H9 (cell line): ENCODE data around the gene DAPK1. TPM values are rescaled to one million over a fixed set of nuclear protein-coding genes. Genes with fewer than 3 reads are reported as not detected.

ENCODE experiments used
- DNase-seq: peaks from one replicate; pipeline ENCODE4 v3.0.0-alpha.2; 2017
- H2AFZ ChIP-seq: one replicate; pipeline ENCODE4 v1.6.1; 2013; ENCODE audit warnings: mild to moderate bottlenecking, low read length, control low read depth, moderate library complexity
- H2AK5ac ChIP-seq: 2 replicates; pipeline ENCODE4 v1.6.1; 2013; ENCODE audit warnings: low read length, control low read depth, mixed read lengths; ENCODE audit not compliant: insufficient read length
- H2BK120ac ChIP-seq: one replicate; pipeline ENCODE4 v1.6.1; 2013; ENCODE audit warnings: low read depth, mild to moderate bottlenecking, low read length, control low read depth, inconsistent platforms; ENCODE audit not compliant: poor library complexity, severe bottlenecking
- H2BK12ac ChIP-seq: 2 replicates; pipeline ENCODE4 v1.6.1; 2013; ENCODE audit warnings: low read length, control low read depth, mixed read lengths, low read depth; ENCODE audit not compliant: insufficient read length
- H2BK15ac ChIP-seq: 2 replicates; pipeline ENCODE4 v1.6.1; 2013; ENCODE audit warnings: low read depth, low read length, control low read depth
- H2BK20ac ChIP-seq: one replicate; pipeline ENCODE4 v1.6.1; 2013; ENCODE audit warnings: low read depth, mild to moderate bottlenecking, low read length, control low read depth, inconsistent platforms; ENCODE audit not compliant: poor library complexity, severe bottlenecking
- H2BK5ac ChIP-seq: 2 replicates; pipeline ENCODE4 v1.6.1; 2013; ENCODE audit warnings: low read length, control low read depth, mixed read lengths; ENCODE audit not compliant: insufficient read length
- H3K14ac ChIP-seq: 2 replicates; pipeline ENCODE4 v1.6.1; 2013; ENCODE audit warnings: low read length, control low read depth; ENCODE audit not compliant: insufficient read depth
- H3K18ac ChIP-seq: 2 replicates; pipeline ENCODE4 v1.6.1; 2013; ENCODE audit warnings: low read depth, mild to moderate bottlenecking, mixed read lengths, low read length, control low read depth; ENCODE audit not compliant: insufficient read length
- H3K23ac ChIP-seq: 2 replicates; pipeline ENCODE4 v1.6.1; 2013; ENCODE audit warnings: low read length, control low read depth, mixed read lengths, low read depth; ENCODE audit not compliant: insufficient read length
- H3K23me2 ChIP-seq: 2 replicates; pipeline ENCODE4 v1.6.1; 2013; ENCODE audit warnings: low read depth, mild to moderate bottlenecking, mixed read lengths, low read length, control low read depth; ENCODE audit not compliant: insufficient read length, poor library complexity, severe bottlenecking
- H3K27ac ChIP-seq: 2 replicates; pipeline ENCODE4 v1.5.1; 2013; ENCODE audit warnings: low read length, control low read depth, mixed read lengths, low read depth; ENCODE audit not compliant: insufficient read length
- H3K27me3 ChIP-seq: 2 replicates; pipeline ENCODE4 v1.6.1; 2013; ENCODE audit warnings: low read length, control low read depth, inconsistent platforms; ENCODE audit not compliant: insufficient read depth
- H3K4ac ChIP-seq: 2 replicates; pipeline ENCODE4 v1.6.1; 2013; ENCODE audit warnings: low read depth, mild to moderate bottlenecking, control low read depth, inconsistent platforms, low read length, moderate library complexity
- H3K4me1 ChIP-seq: 2 replicates; pipeline ENCODE4 v1.6.1; 2013; ENCODE audit warnings: low read length, control low read depth, inconsistent platforms; ENCODE audit not compliant: insufficient read depth
- H3K4me2 ChIP-seq: 2 replicates; pipeline ENCODE4 v1.6.1; 2013; ENCODE audit warnings: low read length, control low read depth, mixed read lengths; ENCODE audit not compliant: insufficient read length, insufficient read depth
- H3K56ac ChIP-seq: 2 replicates; pipeline ENCODE4 v1.6.1; 2013; ENCODE audit warnings: low read depth, mild to moderate bottlenecking, mixed read lengths, low read length, control low read depth; ENCODE audit not compliant: insufficient read length
- H3K79me1 ChIP-seq: 2 replicates; pipeline ENCODE4 v1.6.1; 2013; ENCODE audit warnings: low read depth, mild to moderate bottlenecking, moderate library complexity, low read length, control low read depth, inconsistent platforms; ENCODE audit not compliant: insufficient read depth, poor library complexity, severe bottlenecking
- H3K79me2 ChIP-seq: 2 replicates; pipeline ENCODE4 v1.6.1; 2013; ENCODE audit warnings: low read length, control low read depth, inconsistent platforms; ENCODE audit not compliant: insufficient read depth
- H3K9ac ChIP-seq: 2 replicates; pipeline ENCODE4 v1.6.1; 2013; ENCODE audit warnings: low read length, control low read depth, mixed read lengths; ENCODE audit not compliant: insufficient read length; ENCODE audit errors: extremely low read depth
- H3K9me3 ChIP-seq: one replicate; pipeline ENCODE4 v1.6.1; 2013; ENCODE audit warnings: low read depth, low read length, inconsistent platforms; ENCODE audit not compliant: control insufficient read depth
- H3T11ph ChIP-seq: one replicate; pipeline ENCODE4 v1.6.1; 2013; ENCODE audit warnings: mild to moderate bottlenecking, low read length, control low read depth, inconsistent platforms
- H4K20me1 ChIP-seq: one replicate; pipeline ENCODE4 v1.6.1; 2013; ENCODE audit not compliant: control insufficient read depth, insufficient read length, insufficient read depth
- H4K5ac ChIP-seq: 2 replicates; pipeline ENCODE4 v1.6.1; 2013; ENCODE audit warnings: low read depth, mild to moderate bottlenecking, mixed read lengths, low read length, control low read depth; ENCODE audit not compliant: insufficient read length
- H4K8ac ChIP-seq: replicated peaks from 2 replicates; pipeline ENCODE4 v1.6.1; 2013; ENCODE audit warnings: low read length, control low read depth, mixed read lengths, low read depth; ENCODE audit not compliant: insufficient read length
- H4K91ac ChIP-seq: 2 replicates; pipeline ENCODE4 v1.6.1; 2013; ENCODE audit warnings: low read depth, mild to moderate bottlenecking, moderate library complexity, mixed read lengths, low read length, control low read depth; ENCODE audit not compliant: insufficient read length
- H3K27ac Mint-ChIP-seq, 3 experiments: 2 replicates in 2 of 3; 3 replicates in 1 of 3; pipeline ENCODE4 v1.8.0; 2020 to 2021; ENCODE audit warnings: mixed read lengths in 3 of 3, mild to moderate bottlenecking in 1 of 3, moderate library complexity in 1 of 3
- H3K27me3 Mint-ChIP-seq: 2 replicates; pipeline ENCODE4 v1.8.0; 2021; ENCODE audit warnings: low read depth, mild to moderate bottlenecking, moderate library complexity, mixed read lengths
- H3K36me3 Mint-ChIP-seq, 3 experiments: 2 replicates in 2 of 3; 3 replicates in 1 of 3; pipeline ENCODE4 v1.8.0; 2020 to 2021; ENCODE audit warnings: low read depth in 3 of 3, mixed read lengths in 3 of 3; ENCODE audit not compliant: insufficient read depth in 1 of 3
- H3K4me1 Mint-ChIP-seq, 2 experiments: 2 replicates each; pipeline ENCODE4 v1.8.0; 2020; ENCODE audit warnings: mixed read lengths in 2 of 2
- H3K4me3 Mint-ChIP-seq, 2 experiments: 2 replicates in 1 of 2; 3 replicates in 1 of 2; pipeline ENCODE4 v1.8.0; 2020 to 2021; ENCODE audit warnings: mild to moderate bottlenecking in 2 of 2, mixed read lengths in 2 of 2, moderate library complexity in 1 of 2
- H3K9me3 Mint-ChIP-seq, 2 experiments: 2 replicates in 1 of 2; 3 replicates in 1 of 2; pipeline ENCODE4 v1.8.0; 2020; ENCODE audit warnings: mild to moderate bottlenecking in 2 of 2, mixed read lengths in 2 of 2, moderate library complexity in 1 of 2
- WGBS: extraction: QIAGEN DNeasy Blood & Tissue Kit; methylation state at CpG from one replicate; pipeline ENCODE4 v1.1.7; 2013; ENCODE audit warnings: missing lambda C conversion rate, low lambda C conversion rate, mixed read lengths; ENCODE audit not compliant: insufficient read length; ENCODE audit errors: extremely low coverage; 5-methylcytosine and 5-hydroxymethylcytosine counted together
- total RNA-seq: library from RNA; stranded (reverse); gene quantifications from 2 replicates; pipeline ENCODE4 v1.2.1, GENCODE V29; 2021
- TF ChIP-seq, protein P1 (sequence below): fragments of 200-600 bp; sonication (generic); conservative IDR thresholded peaks from 3 replicates; pipeline ENCODE4 v1.8.0; 2021; ENCODE audit warnings: antibody characterized with exemption, mild to moderate bottlenecking

The DAPK1 gene
- total RNA-seq, 1 experiment from 2014 or later = 79.4 TPM

GRCh38 chr9:87478226-87478992 is 19.3 kb upstream of the DAPK1 start:
- H3K27me3 ChIP-seq = no peaks in the 10 kb centered on the region
- Mint-ChIP-seq H3K9me3 (no peaks in the 10 kb centered on the region), H3K27ac (0 out of 7 replicates have a peak overlapping the region, but pooled peaks of 1 of the 3 experiments have one; percentile 15), H3K4me3 (no peak overlapping the region; a peak in 1 of 5 replicates), H3K4me1 (peaks cover 0 to 4% of the 10 kb centered on the region in 2 experiments; a peak in 2 of 4 replicates), H3K36me3 (no peaks in the 10 kb centered on the region), H3K27me3 (no peaks in the 10 kb centered on the region; the same call in none of the 2 replicates)
- no peak overlapping the region for H2AK5ac ChIP-seq
- H2BK20ac ChIP-seq = no peak overlapping the region
- H3T11ph ChIP-seq = no peak overlapping the region
- TF ChIP-seq, protein P1, sequence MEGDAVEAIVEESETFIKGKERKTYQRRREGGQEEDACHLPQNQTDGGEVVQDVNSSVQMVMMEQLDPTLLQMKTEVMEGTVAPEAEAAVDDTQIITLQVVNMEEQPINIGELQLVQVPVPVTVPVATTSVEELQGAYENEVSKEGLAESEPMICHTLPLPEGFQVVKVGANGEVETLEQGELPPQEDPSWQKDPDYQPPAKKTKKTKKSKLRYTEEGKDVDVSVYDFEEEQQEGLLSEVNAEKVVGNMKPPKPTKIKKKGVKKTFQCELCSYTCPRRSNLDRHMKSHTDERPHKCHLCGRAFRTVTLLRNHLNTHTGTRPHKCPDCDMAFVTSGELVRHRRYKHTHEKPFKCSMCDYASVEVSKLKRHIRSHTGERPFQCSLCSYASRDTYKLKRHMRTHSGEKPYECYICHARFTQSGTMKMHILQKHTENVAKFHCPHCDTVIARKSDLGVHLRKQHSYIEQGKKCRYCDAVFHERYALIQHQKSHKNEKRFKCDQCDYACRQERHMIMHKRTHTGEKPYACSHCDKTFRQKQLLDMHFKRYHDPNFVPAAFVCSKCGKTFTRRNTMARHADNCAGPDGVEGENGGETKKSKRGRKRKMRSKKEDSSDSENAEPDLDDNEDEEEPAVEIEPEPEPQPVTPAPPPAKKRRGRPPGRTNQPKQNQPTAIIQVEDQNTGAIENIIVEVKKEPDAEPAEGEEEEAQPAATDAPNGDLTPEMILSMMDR = no peak
- no peak overlapping the region for H3K23ac ChIP-seq
- no peak overlapping the region for H3K27ac ChIP-seq
- no peaks in the 10 kb centered on the region for H3K79me2 ChIP-seq
- H2AFZ ChIP-seq = no peak overlapping the region
- H3K9ac ChIP-seq = no peak overlapping the region
- no peak overlapping the region for H2BK120ac ChIP-seq
- no peak overlapping the region for H2BK12ac ChIP-seq
- no peak overlapping the region for H4K91ac ChIP-seq
- no peak overlapping the region for H2BK5ac ChIP-seq
- H3K18ac ChIP-seq = no peak overlapping the region
- H2BK15ac ChIP-seq = no peak overlapping the region
- WGBS = no CpG with 5 or more reads among the region's 7 CpGs
- H4K20me1 ChIP-seq = no peaks in the 10 kb centered on the region
- no peak overlapping the region for H4K5ac ChIP-seq
- no peaks in the 10 kb centered on the region for H3K4me1 ChIP-seq
- no peaks in the 10 kb centered on the region for H3K9me3 ChIP-seq
- H3K14ac ChIP-seq = no peak overlapping the region
- no peaks in the 10 kb centered on the region for H3K79me1 ChIP-seq
- H3K4ac ChIP-seq = no peak overlapping the region
- no peaks in the 10 kb centered on the region for H3K23me2 ChIP-seq
- no peak overlapping the region for H3K56ac ChIP-seq
- DNase-seq = no peak
- no peak overlapping the region for H3K4me2 ChIP-seq
- H4K8ac ChIP-seq = no peak overlapping the region
